EL (cell line): Measurements from ENCODE around the gene ENTPD6.
"Not testable (repeated sequence)": the region's sequence is repeated elsewhere in the genome, so short reads cannot be mapped to it uniquely, and the experiment has no call there.

Experiments
- DNase-seq: peaks from one replicate; pipeline ENCODE4 v3.0.0-alpha.2; 2016

Gene ENTPD6

GRCh38 chr20:25225642-25226432 lies 30.3 kb downstream of the ENTPD6 start:
- DNase-seq, result no peak

GRCh38 chr20:25226433-25227316 lies 31.2 kb downstream of the ENTPD6 start:
- no peak for DNase-seq

- peak; percentile 81 for DNase-seq
These were observed 31.9 kb downstream of the ENTPD6 start for GRCh38 chr20:25227317-25227831.

- DNase-seq, result no peak
These were observed 34.1 kb downstream of the ENTPD6 start for GRCh38 chr20:25229486-25230165.

- DNase-seq, result no peak
These were observed 34.8 kb downstream of the ENTPD6 start for GRCh38 chr20:25230166-25230831.

GRCh38 chr20:25233016-25233772 lies 37.7 kb downstream of the ENTPD6 start:
- peak; percentile 77 for DNase-seq

- DNase-seq, result not testable (repeated sequence)
These were observed 38.7 kb downstream of the ENTPD6 start for GRCh38 chr20:25234009-25234849.

GRCh38 chr20:25236450-25237304 lies 41.2 kb downstream of the ENTPD6 start:
- no peak for DNase-seq

GRCh38 chr20:25237610-25238318 lies 42.3 kb downstream of the ENTPD6 start:
- peak; percentile 100 for DNase-seq

GRCh38 chr20:25238319-25239037 lies 43.0 kb downstream of the ENTPD6 start:
- peak; percentile 46 for DNase-seq

- no peak for DNase-seq
These were observed 44.2 kb downstream of the ENTPD6 start for GRCh38 chr20:25239387-25240370.

- DNase-seq, result not testable (repeated sequence)
These were observed 45.5 kb downstream of the ENTPD6 start for GRCh38 chr20:25240851-25241658.

- not testable (repeated sequence) for DNase-seq
These were observed 46.1 kb downstream of the ENTPD6 start for GRCh38 chr20:25241659-25241955.

GRCh38 chr20:25242231-25242630 lies 46.7 kb downstream of the ENTPD6 start:
- DNase-seq, result no peak

GRCh38 chr20:25243416-25243979 lies 48.0 kb downstream of the ENTPD6 start:
- no peak for DNase-seq

- no peak for DNase-seq
These were observed 49.5 kb downstream of the ENTPD6 start for GRCh38 chr20:25244976-25245375.
